Putamen (tissue), 1 donor: Measurements from ENCODE around the gene RXRA.

Experiments
- DNase-seq: peaks from one replicate; pipeline ENCODE4 v3.0.0-alpha.2; 2016; ENCODE audit warnings: low spot score

RXRA gene

GRCh38 chr9:134384811-134385479 is 58.7 kb downstream of the RXRA start:
- DNase-seq = peak; percentile 76

- DNase-seq = no peak
Measured at GRCh38 chr9:134385915-134386314, 59.7 kb downstream of the RXRA start.

- no peak for DNase-seq
Measured at GRCh38 chr9:134386951-134387831, 60.9 kb downstream of the RXRA start.

GRCh38 chr9:134388289-134388808 is 62.1 kb downstream of the RXRA start:
- no peak for DNase-seq

- no peak for DNase-seq
Measured at GRCh38 chr9:134388976-134389375, 62.7 kb downstream of the RXRA start.

- no peak for DNase-seq
Measured at GRCh38 chr9:134389642-134390041, 63.4 kb downstream of the RXRA start.

- no peak for DNase-seq
Measured at GRCh38 chr9:134390537-134390936, 64.3 kb downstream of the RXRA start.

- no peak for DNase-seq
Measured at GRCh38 chr9:134390947-134391318, 64.7 kb downstream of the RXRA start.

- no peak for DNase-seq
Measured at GRCh38 chr9:134391319-134392231, 65.3 kb downstream of the RXRA start.

GRCh38 chr9:134392900-134393299 is 66.6 kb downstream of the RXRA start:
- DNase-seq = no peak

GRCh38 chr9:134393582-134394280 is 67.5 kb downstream of the RXRA start:
- no peak for DNase-seq

GRCh38 chr9:134395002-134395517 is 68.8 kb downstream of the RXRA start:
- no peak for DNase-seq

GRCh38 chr9:134395737-134396257 is 69.5 kb downstream of the RXRA start:
- no peak for DNase-seq

- no peak for DNase-seq
Measured at GRCh38 chr9:134396258-134396742, 70.0 kb downstream of the RXRA start.

GRCh38 chr9:134396825-134397224 is 70.6 kb downstream of the RXRA start:
- DNase-seq = no peak

- no peak for DNase-seq
Measured at GRCh38 chr9:134398756-134399155, 72.5 kb downstream of the RXRA start.

GRCh38 chr9:134399435-134400056 is 73.3 kb downstream of the RXRA start:
- DNase-seq = no peak

- DNase-seq = no peak
Measured at GRCh38 chr9:134400283-134400682, 74.0 kb downstream of the RXRA start.

- no peak for DNase-seq
Measured at GRCh38 chr9:134401391-134401790, 75.1 kb downstream of the RXRA start.

GRCh38 chr9:134402182-134402581 is 75.9 kb downstream of the RXRA start:
- DNase-seq = no peak
